Measurements from ENCODE around the gene IMMP2L. TPM values are rescaled to one million over a fixed set of nuclear protein-coding genes. Genes with fewer than 3 reads are reported as not detected.
"Not testable (repeated sequence)": the region's sequence is repeated elsewhere in the genome, so short reads cannot be mapped to it uniquely, and the experiment has no call there.

The IMMP2L gene
- total RNA-seq, 1 donor from 2014 or later = 11.1 TPM

GRCh38 chr7:110974441-110974840 lies 587.9 kb downstream of the IMMP2L start:
- DNase-seq (ENCODE audit: extremely low read depth, low read depth, low spot score) = no peak

- DNase-seq (ENCODE audit: extremely low read depth, low read depth, low spot score) = no peak
Measured at GRCh38 chr7:110973196-110973990, 588.9 kb downstream of the IMMP2L start.

GRCh38 chr7:110964775-110965174 lies 597.5 kb downstream of the IMMP2L start:
- DNase-seq (ENCODE audit: extremely low read depth, low read depth, low spot score) = no peak

- DNase-seq (ENCODE audit: extremely low read depth, low read depth, low spot score) = no peak
Measured at GRCh38 chr7:110962826-110963225, 599.5 kb downstream of the IMMP2L start.

GRCh38 chr7:110962374-110962773 lies 599.9 kb downstream of the IMMP2L start:
- DNase-seq (ENCODE audit: extremely low read depth, low read depth, low spot score) = no peak

GRCh38 chr7:110960811-110961210 lies 601.5 kb downstream of the IMMP2L start:
- no peak for DNase-seq (ENCODE audit: extremely low read depth, low read depth, low spot score)

GRCh38 chr7:110948280-110948679 lies 614.0 kb downstream of the IMMP2L start:
- no peak for DNase-seq (ENCODE audit: extremely low read depth, low read depth, low spot score)

- DNase-seq (ENCODE audit: extremely low read depth, low read depth, low spot score) = no peak
Measured at GRCh38 chr7:110947408-110947807, 614.9 kb downstream of the IMMP2L start.

GRCh38 chr7:110944966-110945644 lies 617.2 kb downstream of the IMMP2L start:
- DNase-seq (ENCODE audit: extremely low read depth, low read depth, low spot score) = no peak

GRCh38 chr7:110944448-110944847 lies 617.8 kb downstream of the IMMP2L start:
- no peak for DNase-seq (ENCODE audit: extremely low read depth, low read depth, low spot score)

GRCh38 chr7:110943701-110944345 lies 618.5 kb downstream of the IMMP2L start:
- DNase-seq (ENCODE audit: extremely low read depth, low read depth, low spot score) = no peak

- no peak for DNase-seq (ENCODE audit: extremely low read depth, low read depth, low spot score)
Measured at GRCh38 chr7:110941385-110941784, 620.9 kb downstream of the IMMP2L start.

- no peak for DNase-seq (ENCODE audit: extremely low read depth, low read depth, low spot score)
Measured at GRCh38 chr7:110940756-110941155, 621.5 kb downstream of the IMMP2L start.

GRCh38 chr7:110938165-110938564 lies 624.1 kb downstream of the IMMP2L start:
- no peak for DNase-seq (ENCODE audit: extremely low read depth, low read depth, low spot score)

GRCh38 chr7:110936665-110937064 lies 625.6 kb downstream of the IMMP2L start:
- DNase-seq (ENCODE audit: extremely low read depth, low read depth, low spot score) = not testable (repeated sequence)

GRCh38 chr7:110929480-110930249 lies 632.6 kb downstream of the IMMP2L start:
- DNase-seq (ENCODE audit: extremely low read depth, low read depth, low spot score) = no peak

- peak; percentile 27 for DNase-seq (ENCODE audit: extremely low read depth, low read depth, low spot score)
Measured at GRCh38 chr7:110922906-110923305, 639.4 kb downstream of the IMMP2L start.

GRCh38 chr7:110921595-110922151 lies 640.6 kb downstream of the IMMP2L start:
- no peak for DNase-seq (ENCODE audit: extremely low read depth, low read depth, low spot score)

GRCh38 chr7:110918949-110919548 lies 643.2 kb downstream of the IMMP2L start:
- no peak for DNase-seq (ENCODE audit: extremely low read depth, low read depth, low spot score)

- no peak for DNase-seq (ENCODE audit: extremely low read depth, low read depth, low spot score)
Measured at GRCh38 chr7:110914263-110914662, 648.0 kb downstream of the IMMP2L start.
